ENCODE data around the gene PABPC1L.

PABPC1L gene

DNA sequence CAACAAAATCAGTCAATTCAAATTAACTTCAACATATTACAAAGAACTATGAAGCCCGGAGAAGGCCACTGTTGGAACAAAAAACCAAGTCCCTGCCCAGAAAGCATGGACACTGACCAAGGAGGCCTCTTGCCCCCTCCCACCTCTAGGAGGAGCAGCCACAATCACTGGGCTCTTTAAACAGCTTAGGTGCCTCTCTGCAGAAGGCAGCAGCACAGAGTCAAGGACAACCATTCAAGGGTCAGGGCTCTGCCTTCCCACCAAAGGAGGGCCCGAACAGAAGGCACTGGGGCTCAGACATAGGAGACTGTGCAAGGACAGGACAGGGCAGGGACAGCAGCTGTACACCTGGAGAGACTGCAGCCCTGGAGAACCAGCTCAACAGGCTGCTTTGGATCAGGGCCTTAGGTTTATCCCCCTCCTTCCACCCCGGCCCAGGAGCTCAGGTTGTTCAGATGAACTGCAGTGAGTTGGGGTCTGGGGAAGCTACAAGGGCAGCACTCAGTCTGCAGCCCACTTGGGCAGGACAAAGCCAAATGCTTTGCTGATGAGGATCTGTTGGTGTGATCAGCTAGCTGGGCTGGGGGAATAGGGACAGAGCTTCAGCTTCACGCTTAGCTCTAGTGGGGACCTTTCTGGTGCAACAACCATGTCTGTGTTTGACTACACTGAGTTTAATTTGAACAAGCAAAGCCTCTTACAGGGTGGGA is 32.6 kb downstream of the PABPC1L start:
- DNase-seq (ENCODE audit: low read depth): no peak
- no peak overlapping the region for H3K4me3 ChIP-seq (replicated peaks; ENCODE audit: low read depth, low read length)
- TF ChIP-seq, protein P1, sequence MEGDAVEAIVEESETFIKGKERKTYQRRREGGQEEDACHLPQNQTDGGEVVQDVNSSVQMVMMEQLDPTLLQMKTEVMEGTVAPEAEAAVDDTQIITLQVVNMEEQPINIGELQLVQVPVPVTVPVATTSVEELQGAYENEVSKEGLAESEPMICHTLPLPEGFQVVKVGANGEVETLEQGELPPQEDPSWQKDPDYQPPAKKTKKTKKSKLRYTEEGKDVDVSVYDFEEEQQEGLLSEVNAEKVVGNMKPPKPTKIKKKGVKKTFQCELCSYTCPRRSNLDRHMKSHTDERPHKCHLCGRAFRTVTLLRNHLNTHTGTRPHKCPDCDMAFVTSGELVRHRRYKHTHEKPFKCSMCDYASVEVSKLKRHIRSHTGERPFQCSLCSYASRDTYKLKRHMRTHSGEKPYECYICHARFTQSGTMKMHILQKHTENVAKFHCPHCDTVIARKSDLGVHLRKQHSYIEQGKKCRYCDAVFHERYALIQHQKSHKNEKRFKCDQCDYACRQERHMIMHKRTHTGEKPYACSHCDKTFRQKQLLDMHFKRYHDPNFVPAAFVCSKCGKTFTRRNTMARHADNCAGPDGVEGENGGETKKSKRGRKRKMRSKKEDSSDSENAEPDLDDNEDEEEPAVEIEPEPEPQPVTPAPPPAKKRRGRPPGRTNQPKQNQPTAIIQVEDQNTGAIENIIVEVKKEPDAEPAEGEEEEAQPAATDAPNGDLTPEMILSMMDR (IDR thresholded peaks at IDR 0.05; ENCODE audit: low read length, missing control alignments): no peak

DNA sequence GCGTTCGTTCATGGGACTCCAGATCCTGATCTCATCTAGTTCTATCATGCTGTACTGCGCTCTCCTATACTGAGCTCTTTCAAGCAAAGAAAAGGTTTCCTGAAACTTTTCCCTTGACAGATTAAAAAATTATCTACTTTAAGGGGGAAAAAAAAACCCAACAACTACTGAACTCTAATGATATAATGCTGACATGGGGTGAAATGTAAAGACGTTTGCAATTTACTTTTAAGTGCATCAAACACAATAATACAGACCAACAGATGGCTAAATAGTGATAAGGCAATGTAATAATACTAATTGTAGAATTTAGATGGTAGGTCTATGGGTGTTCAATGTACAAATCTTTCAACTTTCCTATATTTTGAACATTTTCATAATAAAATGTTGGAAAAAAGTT is 34.0 kb downstream of the PABPC1L start:
- DNase-seq (ENCODE audit: low read depth): no peak
- TF ChIP-seq, protein P1 (IDR thresholded peaks at IDR 0.05; ENCODE audit: low read length, missing control alignments): no peak
- H3K4me3 ChIP-seq (replicated peaks; ENCODE audit: low read depth, low read length): no peak overlapping the region

DNA sequence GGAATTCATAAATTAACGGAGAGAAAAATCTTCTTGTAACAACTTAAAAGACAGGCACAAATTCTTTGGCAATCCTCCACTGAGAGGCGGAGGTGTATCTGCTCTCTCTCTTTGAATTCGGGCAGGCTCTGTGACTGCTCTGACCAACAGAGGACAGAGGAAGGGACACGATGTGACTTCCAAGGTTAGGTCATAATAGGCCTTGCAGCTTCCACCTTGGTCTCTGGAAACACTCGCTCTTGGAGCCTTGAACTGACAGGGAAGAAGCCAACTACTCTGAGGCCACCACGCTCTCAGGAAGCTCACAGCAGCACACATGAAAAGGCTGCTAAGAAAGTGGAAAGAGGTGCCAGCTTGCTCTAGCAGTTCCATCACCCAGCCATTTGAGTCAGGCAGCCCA is 35.4 kb downstream of the PABPC1L start:
- no peak for DNase-seq (ENCODE audit: low read depth)
- no peak overlapping the region for H3K4me3 ChIP-seq (replicated peaks; ENCODE audit: low read depth, low read length)
- TF ChIP-seq, protein P1 (IDR thresholded peaks at IDR 0.05; ENCODE audit: low read length, missing control alignments): no peak

DNA sequence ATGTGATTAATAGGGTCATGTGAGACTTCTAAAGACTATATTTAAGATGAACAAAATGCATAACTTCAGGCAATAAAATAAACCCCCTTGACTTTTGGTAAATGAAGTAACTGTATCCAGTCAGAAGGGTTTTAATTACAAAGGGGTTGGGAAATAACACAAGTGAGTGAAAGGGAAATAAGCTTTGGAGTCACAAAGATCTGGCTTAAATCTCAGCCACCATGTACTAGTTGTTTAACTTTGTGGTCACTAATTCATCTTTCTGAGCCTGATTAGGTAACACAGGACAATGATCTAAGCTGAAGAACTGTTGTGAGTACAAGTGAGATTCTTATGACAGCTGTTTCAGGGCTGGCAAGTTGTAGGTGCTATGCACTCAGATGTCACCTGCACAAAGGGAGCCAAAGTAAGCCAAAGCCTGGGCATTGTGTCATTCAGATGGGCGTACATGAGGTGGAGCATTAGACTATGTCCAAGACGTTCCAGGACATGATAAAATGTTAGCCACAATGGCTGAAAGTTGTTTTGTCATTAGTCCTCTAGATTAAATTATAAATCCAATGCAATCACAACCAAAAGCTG is 36.5 kb downstream of the PABPC1L start:
- TF ChIP-seq, protein P1 (IDR thresholded peaks at IDR 0.05; ENCODE audit: low read length, missing control alignments): no peak
- DNase-seq (ENCODE audit: low read depth): no peak
- H3K4me3 ChIP-seq (replicated peaks; ENCODE audit: low read depth, low read length): no peak overlapping the region

DNA sequence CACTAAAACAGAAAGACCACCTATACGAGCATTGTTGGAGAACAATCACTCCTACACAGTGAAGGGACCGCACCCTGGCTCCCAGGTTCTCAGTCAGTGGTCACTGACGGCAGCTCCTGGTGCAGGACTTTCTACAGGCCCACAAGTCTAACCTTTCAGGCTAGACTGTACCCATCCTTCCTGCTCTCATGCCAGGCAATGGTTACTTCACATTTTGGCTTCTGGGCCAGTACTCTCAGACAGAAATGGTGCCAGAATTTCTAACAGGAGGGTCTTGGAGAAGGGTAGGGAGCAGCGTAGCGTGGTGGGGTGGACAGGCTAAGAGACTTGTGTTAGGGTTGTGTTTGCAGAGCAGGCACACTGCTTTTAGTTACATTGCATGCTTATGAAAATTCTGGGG is 38.2 kb downstream of the PABPC1L start:
- TF ChIP-seq, protein P1 (IDR thresholded peaks at IDR 0.05; ENCODE audit: low read length, missing control alignments): no peak
- DNase-seq (ENCODE audit: low read depth): no peak
- no peak overlapping the region for H3K4me3 ChIP-seq (replicated peaks; ENCODE audit: low read depth, low read length)

DNA sequence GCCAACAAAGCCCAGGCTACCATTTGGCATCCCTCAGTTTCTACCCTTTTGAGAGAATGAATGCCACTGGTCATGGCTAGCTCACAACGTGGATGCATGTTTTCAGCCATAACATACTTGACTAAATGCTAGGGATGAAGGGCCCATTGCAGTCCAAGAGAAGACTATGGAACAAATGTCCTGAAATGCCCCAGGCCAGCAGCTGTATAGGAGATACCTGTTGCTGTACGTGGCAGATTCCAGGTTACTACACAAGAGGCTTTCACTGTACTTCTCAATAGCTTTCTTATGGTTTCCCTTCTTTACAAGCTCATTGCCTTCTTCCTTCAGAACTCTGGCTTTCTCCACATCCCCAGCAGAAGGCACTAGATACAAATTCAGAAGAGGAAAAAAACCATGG is 38.7 kb downstream of the PABPC1L start:
- DNase-seq (ENCODE audit: low read depth): no peak
- H3K4me3 ChIP-seq (replicated peaks; ENCODE audit: low read depth, low read length): no peak overlapping the region
- TF ChIP-seq, protein P1 (IDR thresholded peaks at IDR 0.05; ENCODE audit: low read length, missing control alignments): no peak

DNA sequence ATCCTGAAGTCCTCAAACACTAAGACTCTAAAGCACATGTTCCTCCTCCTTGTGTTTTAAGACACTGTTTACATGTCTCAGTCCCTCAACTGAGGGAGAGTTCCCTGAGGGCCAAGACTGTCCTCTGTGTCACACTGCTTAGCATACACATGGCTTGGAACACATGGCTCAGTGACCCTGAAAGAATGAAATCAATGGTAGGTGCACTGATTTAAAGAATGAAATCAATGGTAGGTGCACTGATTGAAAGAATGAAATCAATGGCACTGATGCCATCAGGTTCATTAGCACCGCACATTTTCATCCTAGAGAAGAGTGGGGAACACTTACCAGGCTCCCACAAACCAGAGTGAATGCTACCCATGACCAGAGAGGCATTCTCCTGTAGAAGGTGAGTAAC is 40.5 kb downstream of the PABPC1L start:
- no peak overlapping the region for H3K4me3 ChIP-seq (replicated peaks; ENCODE audit: low read depth, low read length)
- DNase-seq (ENCODE audit: low read depth): no peak
- TF ChIP-seq, protein P1 (IDR thresholded peaks at IDR 0.05; ENCODE audit: low read length, missing control alignments): no peak

All from fibroblast of pulmonary artery (primary cell).